GM03348 (cell line): ENCODE results near the gene SULT4A1.
A peak's percentile ranks its signal among the peaks of the same experiment; 100 is the strongest.

ENCODE experiments used
- DNase-seq: peaks from one replicate; pipeline ENCODE4 v3.0.0; 2012; ENCODE audit warnings: low spot score

SULT4A1 gene

GRCh38 chr22:43802897-43803495 is 59.3 kb downstream of the SULT4A1 start:
- no peak for DNase-seq

DNA sequence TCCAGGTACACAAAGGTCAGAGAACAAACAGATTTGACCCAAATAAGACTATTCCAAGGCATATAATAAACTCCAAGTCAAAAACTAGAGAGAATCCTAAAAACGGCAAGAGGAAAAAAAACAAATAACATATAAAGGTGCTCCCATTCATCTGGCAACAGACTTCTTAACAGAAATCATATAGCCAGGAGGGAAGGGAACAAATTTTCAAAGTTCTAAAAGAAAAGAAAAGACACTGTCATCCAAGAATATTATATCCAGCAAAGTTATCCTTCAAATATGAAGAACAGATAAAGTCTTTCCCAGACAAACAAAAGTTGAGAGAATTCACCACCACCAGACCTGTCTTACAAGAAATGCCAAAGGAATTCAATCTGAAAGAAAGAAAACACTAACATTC is 61.3 kb downstream of the SULT4A1 start:
- no peak for DNase-seq

DNA sequence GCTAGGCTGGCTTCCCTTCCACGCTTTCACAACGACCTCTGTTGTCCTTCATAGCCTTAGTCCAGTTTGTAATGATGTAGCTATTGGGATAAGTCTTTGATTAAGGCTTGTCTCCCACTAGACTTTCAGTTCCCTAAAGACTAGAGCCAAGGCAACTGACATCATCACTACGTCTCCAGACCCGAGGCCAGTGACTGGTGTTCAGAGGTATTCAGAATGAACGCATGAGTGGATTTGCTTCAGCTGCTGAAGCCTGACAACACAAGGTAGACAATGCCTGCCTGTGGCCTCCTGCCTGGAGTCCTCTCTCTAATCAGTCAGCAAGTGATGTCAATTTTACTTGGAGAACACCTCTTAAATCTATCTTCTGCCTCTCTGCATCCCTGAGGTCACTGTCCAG is 63.8 kb downstream of the SULT4A1 start:
- no peak for DNase-seq

- peak; percentile 56 for DNase-seq
These were observed 65.7 kb downstream of the SULT4A1 start for GRCh38 chr22:43796567-43796966.

GRCh38 chr22:43795320-43795719 is 67.0 kb downstream of the SULT4A1 start:
- DNase-seq, result no peak

DNA sequence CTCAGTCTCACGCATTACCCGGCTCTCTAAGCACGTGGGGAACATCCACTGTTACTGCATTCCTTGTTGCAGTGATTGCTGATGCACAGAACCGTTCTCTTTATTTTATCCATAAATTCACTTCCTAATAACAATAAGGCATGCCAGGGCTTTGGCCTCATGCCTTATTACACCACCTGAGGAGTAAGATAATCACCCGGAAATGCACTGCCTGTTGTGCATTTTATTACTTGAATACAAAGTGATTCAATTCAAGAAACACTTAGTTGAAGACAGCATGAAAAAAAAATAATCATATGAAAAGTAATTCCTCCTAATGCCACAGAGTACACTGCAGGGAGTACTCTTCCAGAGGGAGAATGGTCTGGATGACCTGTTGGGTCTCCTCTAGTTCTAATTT is 69.4 kb downstream of the SULT4A1 start:
- no peak for DNase-seq

- peak; percentile 90 for DNase-seq
These were observed 72.9 kb downstream of the SULT4A1 start for GRCh38 chr22:43789452-43789851.

GRCh38 chr22:43783777-43784176 is 78.5 kb downstream of the SULT4A1 start:
- DNase-seq, result no peak

DNA sequence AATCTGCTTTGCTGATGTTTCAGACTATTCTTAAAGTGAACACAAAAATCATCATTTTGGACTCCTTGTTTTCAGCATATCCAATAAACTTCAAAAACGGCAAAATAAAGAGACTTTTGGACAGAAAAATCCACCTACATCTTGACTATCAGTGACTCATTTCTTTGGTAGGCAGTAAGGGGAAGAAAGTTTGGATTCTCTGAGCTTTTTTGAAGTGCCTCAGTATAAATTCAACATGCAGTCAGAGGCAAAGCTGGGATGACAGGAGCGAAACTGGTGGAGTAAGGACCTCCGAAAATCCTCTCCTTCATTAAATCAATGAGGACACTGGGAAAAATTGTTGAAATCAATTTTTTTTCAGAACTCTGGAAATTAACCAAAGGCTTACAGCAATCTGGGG is 79.9 kb downstream of the SULT4A1 start:
- DNase-seq, result peak; percentile 43

- peak; percentile 76 for DNase-seq
These were observed 85.0 kb downstream of the SULT4A1 start for GRCh38 chr22:43777286-43777685.

GRCh38 chr22:43776081-43776670 is 86.1 kb downstream of the SULT4A1 start:
- DNase-seq, result no peak
